ENCODE results near the gene ZNF438.

GRCh38 chr10:30826679-30827078 is 205.0 kb downstream of the ZNF438 start:
- TF ChIP-seq SIN3A (IDR thresholded peaks at IDR 0.05; ENCODE audit: borderline replicate concordance, insufficient read depth, low read length) = no peak
- no peak for TF ChIP-seq REST (IDR thresholded peaks at IDR 0.05; ENCODE audit: insufficient read depth in 1 of 2, low read depth in 2 of 2, low read length in 2 of 2)
- no peak for TF ChIP-seq POLR2AphosphoS5 (IDR thresholded peaks at IDR 0.05; ENCODE audit: low read depth, low read length)
- no peak for TF ChIP-seq FOXP2 (optimal IDR thresholded peaks at IDR 0.05; ENCODE audit: borderline replicate concordance, extremely low read depth, extremely low read length, insufficient read depth)
